ENCODE data around the gene C1orf115.
"Not testable (repeated sequence)": the region's sequence is repeated elsewhere in the genome, so short reads cannot be mapped to it uniquely, and the experiment has no call there.

The C1orf115 gene

GRCh38 chr1:220695426-220695825, 5.3 kb downstream of the C1orf115 start:
- DNase-seq = no peak

- no peak for DNase-seq
Observed at GRCh38 chr1:220696226-220696862, 6.2 kb downstream of the C1orf115 start.

- peak; percentile 30 for DNase-seq
Observed at GRCh38 chr1:220696863-220697231, 6.7 kb downstream of the C1orf115 start.

GRCh38 chr1:220697326-220697725, 7.2 kb downstream of the C1orf115 start:
- no peak for DNase-seq

- no peak for DNase-seq
Observed at GRCh38 chr1:220698607-220699016, 8.4 kb downstream of the C1orf115 start.

- DNase-seq = no peak
Observed at GRCh38 chr1:220699044-220699443, 8.9 kb downstream of the C1orf115 start.

- DNase-seq = peak; percentile 31
Observed at GRCh38 chr1:220700556-220701179, 10.5 kb downstream of the C1orf115 start.

GRCh38 chr1:220701974-220702373, 11.8 kb downstream of the C1orf115 start:
- no peak for DNase-seq

GRCh38 chr1:220702733-220703270, 12.6 kb downstream of the C1orf115 start:
- no peak for DNase-seq

GRCh38 chr1:220703305-220703704, 13.1 kb downstream of the C1orf115 start:
- no peak for DNase-seq

- no peak for DNase-seq
Observed at GRCh38 chr1:220705782-220706181, 15.6 kb downstream of the C1orf115 start.

GRCh38 chr1:220706480-220706879, 16.3 kb downstream of the C1orf115 start:
- DNase-seq = no peak

GRCh38 chr1:220707160-220707559, 17.0 kb downstream of the C1orf115 start:
- DNase-seq = no peak

GRCh38 chr1:220708244-220708643, 18.1 kb downstream of the C1orf115 start:
- no peak for DNase-seq

GRCh38 chr1:220708936-220709801, 19.0 kb downstream of the C1orf115 start:
- no peak for DNase-seq

- no peak for DNase-seq
Observed at GRCh38 chr1:220710333-220710732, 20.2 kb downstream of the C1orf115 start.

- DNase-seq = no peak
Observed at GRCh38 chr1:220711056-220711809, 21.1 kb downstream of the C1orf115 start.

- not testable (repeated sequence) for DNase-seq
Observed at GRCh38 chr1:220715986-220716385, 25.8 kb downstream of the C1orf115 start.

GRCh38 chr1:220717800-220718640, 27.9 kb downstream of the C1orf115 start:
- DNase-seq = no peak

GRCh38 chr1:220721266-220721665, 31.1 kb downstream of the C1orf115 start:
- not testable (repeated sequence) for DNase-seq

GRCh38 chr1:220726634-220727033, 36.5 kb downstream of the C1orf115 start:
- no peak for DNase-seq

- no peak for DNase-seq
Observed at GRCh38 chr1:220727519-220727918, 37.4 kb downstream of the C1orf115 start.
